ENCODE measurements around the gene MLLT3.

DNA sequence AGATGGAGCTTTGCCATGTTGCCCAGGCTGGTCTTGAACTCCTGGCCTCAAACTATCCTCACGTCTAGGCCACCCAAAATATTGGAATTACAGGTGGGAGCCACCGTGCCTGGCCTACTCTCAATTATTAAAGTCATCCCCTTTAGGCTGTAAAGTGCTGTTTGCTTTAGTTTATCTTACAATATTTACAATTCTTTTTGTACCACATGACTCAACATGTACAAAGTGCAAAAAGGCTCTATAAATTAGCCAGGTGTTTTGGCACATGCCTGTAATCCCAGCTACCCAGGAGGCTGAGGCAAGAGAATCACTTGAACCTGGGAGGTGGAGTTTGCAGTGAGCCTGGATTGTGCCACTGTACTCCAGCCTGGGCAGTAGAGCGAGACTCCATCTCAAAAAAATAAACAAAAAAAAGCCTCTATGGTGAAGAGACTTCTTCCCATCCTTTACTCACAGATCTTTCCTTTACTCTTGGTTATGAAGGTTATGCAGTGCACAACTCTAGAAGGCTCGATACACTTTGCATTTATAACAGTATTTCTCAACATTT, 28.5 kb upstream of the MLLT3 start:
- TF ChIP-seq POLR2A (IDR thresholded peaks at IDR 0.05) (no peak), POLR2AphosphoS5 (IDR thresholded peaks at IDR 0.05) (no peak)
- TF ChIP-seq, protein P1, sequence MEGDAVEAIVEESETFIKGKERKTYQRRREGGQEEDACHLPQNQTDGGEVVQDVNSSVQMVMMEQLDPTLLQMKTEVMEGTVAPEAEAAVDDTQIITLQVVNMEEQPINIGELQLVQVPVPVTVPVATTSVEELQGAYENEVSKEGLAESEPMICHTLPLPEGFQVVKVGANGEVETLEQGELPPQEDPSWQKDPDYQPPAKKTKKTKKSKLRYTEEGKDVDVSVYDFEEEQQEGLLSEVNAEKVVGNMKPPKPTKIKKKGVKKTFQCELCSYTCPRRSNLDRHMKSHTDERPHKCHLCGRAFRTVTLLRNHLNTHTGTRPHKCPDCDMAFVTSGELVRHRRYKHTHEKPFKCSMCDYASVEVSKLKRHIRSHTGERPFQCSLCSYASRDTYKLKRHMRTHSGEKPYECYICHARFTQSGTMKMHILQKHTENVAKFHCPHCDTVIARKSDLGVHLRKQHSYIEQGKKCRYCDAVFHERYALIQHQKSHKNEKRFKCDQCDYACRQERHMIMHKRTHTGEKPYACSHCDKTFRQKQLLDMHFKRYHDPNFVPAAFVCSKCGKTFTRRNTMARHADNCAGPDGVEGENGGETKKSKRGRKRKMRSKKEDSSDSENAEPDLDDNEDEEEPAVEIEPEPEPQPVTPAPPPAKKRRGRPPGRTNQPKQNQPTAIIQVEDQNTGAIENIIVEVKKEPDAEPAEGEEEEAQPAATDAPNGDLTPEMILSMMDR (IDR thresholded peaks at IDR 0.05), result no peak

All from prostate gland (tissue), 2 donors.